ENCODE measurements around the gene SGCB. TPM values are rescaled to one million over a fixed set of nuclear protein-coding genes. Genes with fewer than 3 reads are reported as not detected.

SGCB gene
- total RNA-seq, 1 donor, result 36.2 TPM

GRCh38 chr4:52069571-52069970 lies 31.5 kb upstream of the SGCB start:
- H3K4me3 ChIP-seq (ENCODE audit: low read depth, low read length), result no peak overlapping the region
- no peak for DNase-seq (ENCODE audit: low read depth)
- TF ChIP-seq CTCF (IDR thresholded peaks at IDR 0.05; ENCODE audit: insufficient read depth, low read length), result no peak

- no peak for TF ChIP-seq CTCF (IDR thresholded peaks at IDR 0.05; ENCODE audit: insufficient read depth, low read length)
- no peak overlapping the region for H3K4me3 ChIP-seq (ENCODE audit: low read depth, low read length)
Measured at GRCh38 chr4:52059372-52059771, 21.3 kb upstream of the SGCB start.

GRCh38 chr4:52058275-52058674 lies 20.2 kb upstream of the SGCB start:
- no peak for DNase-seq (ENCODE audit: low read depth)
- H3K4me3 ChIP-seq (ENCODE audit: low read depth, low read length), result no peak overlapping the region
- no peak for TF ChIP-seq CTCF (IDR thresholded peaks at IDR 0.05; ENCODE audit: insufficient read depth, low read length)

More at GRCh38 chr4:52059372-52059771, 21.3 kb upstream of the SGCB start:
- DNase-seq (ENCODE audit: low read depth), result peak; percentile 92

- DNase-seq (ENCODE audit: low read depth), result no peak
- no peak overlapping the region for H3K4me3 ChIP-seq (ENCODE audit: low read depth, low read length)
- no peak for TF ChIP-seq CTCF (IDR thresholded peaks at IDR 0.05; ENCODE audit: insufficient read depth, low read length)
Measured at GRCh38 chr4:52057196-52057595, 19.1 kb upstream of the SGCB start.

GRCh38 chr4:52054254-52054653 lies 16.2 kb upstream of the SGCB start:
- DNase-seq (ENCODE audit: low read depth), result no peak
- no peak for TF ChIP-seq CTCF (IDR thresholded peaks at IDR 0.05; ENCODE audit: insufficient read depth, low read length)
- H3K4me3 ChIP-seq (ENCODE audit: low read depth, low read length), result no peak overlapping the region

- peak overlapping the region; percentile 74 for H3K4me3 ChIP-seq (ENCODE audit: low read depth, low read length)
- TF ChIP-seq CTCF (IDR thresholded peaks at IDR 0.05; ENCODE audit: insufficient read depth, low read length), result no peak
- peak; percentile 28 for DNase-seq (ENCODE audit: low read depth)
Measured at GRCh38 chr4:52052475-52052780, 14.3 kb upstream of the SGCB start.

All from fibroblast of the aortic adventitia (primary cell).